ENCODE results near the gene SIRT2.
"Not testable (repeated sequence)": the region's sequence is repeated elsewhere in the genome, so short reads cannot be mapped to it uniquely, and the experiment has no call there.

SIRT2 gene

GRCh38 chr19:38862321-38863059, 36.9 kb downstream of the SIRT2 start:
- DNase-seq = no peak

- no peak for DNase-seq
These were observed 38.0 kb downstream of the SIRT2 start for GRCh38 chr19:38861368-38861767.

GRCh38 chr19:38859631-38860204, 39.7 kb downstream of the SIRT2 start:
- DNase-seq = not testable (repeated sequence)

- no peak for DNase-seq
These were observed 42.6 kb downstream of the SIRT2 start for GRCh38 chr19:38856813-38857212.

- DNase-seq = not testable (repeated sequence)
These were observed 43.7 kb downstream of the SIRT2 start for GRCh38 chr19:38855751-38856150.

- DNase-seq = not testable (repeated sequence)
These were observed 44.5 kb downstream of the SIRT2 start for GRCh38 chr19:38854961-38855360.

GRCh38 chr19:38853214-38853613, 46.2 kb downstream of the SIRT2 start:
- DNase-seq = no peak

GRCh38 chr19:38852231-38853044, 47.0 kb downstream of the SIRT2 start:
- DNase-seq = peak; percentile 85

GRCh38 chr19:38851622-38852230, 47.7 kb downstream of the SIRT2 start:
- peak; percentile 94 for DNase-seq

- DNase-seq = peak; percentile 85
These were observed 48.3 kb downstream of the SIRT2 start for GRCh38 chr19:38850976-38851621.

- peak; percentile 97 for DNase-seq
These were observed 48.9 kb downstream of the SIRT2 start for GRCh38 chr19:38850436-38850975.

- peak; percentile 100 for DNase-seq
These were observed 49.5 kb downstream of the SIRT2 start, which contains the start of gene HNRNPL for GRCh38 chr19:38849860-38850435. HNRNPL (minus strand) TSS chr19:38849986; CDS start chr19:38849966, 20 bp downstream.

GRCh38 chr19:38849147-38849859, 50.1 kb downstream of the SIRT2 start:
- DNase-seq = peak; percentile 99

- DNase-seq = peak; percentile 60
These were observed 50.9 kb downstream of the SIRT2 start for GRCh38 chr19:38848299-38849146.

- DNase-seq = no peak
These were observed 53.3 kb downstream of the SIRT2 start for GRCh38 chr19:38846097-38846496.

GRCh38 chr19:38845374-38846024, 53.9 kb downstream of the SIRT2 start:
- DNase-seq = no peak

GRCh38 chr19:38844093-38844686, 55.2 kb downstream of the SIRT2 start:
- no peak for DNase-seq

- DNase-seq = no peak
These were observed 56.2 kb downstream of the SIRT2 start for GRCh38 chr19:38843175-38843758.

Data from activated CD8-positive, alpha-beta memory T cell treated with anti-CD3 and anti-CD28 coated beads for 24 hours (primary cell).